SK-N-SH (cell line): ENCODE measurements around the gene WBP2. TPM values are rescaled to one million over a fixed set of nuclear protein-coding genes. Genes with fewer than 3 reads are reported as not detected.

Experiments used
- CTCF ChIA-PET: fragments of 300-600, 350-600 bp; formaldehyde crosslinking; extraction: SDS; loops from one replicate; lab custom pipeline; 2021; lab: Yijun Ruan, JAX
- POLR2A ChIA-PET: fragments of 350-600 bp; sonication (Branson Sonifier 250); formaldehyde crosslinking; extraction: SDS; loops from one replicate; lab custom pipeline; 2020; ENCODE audit warnings: antibody characterized with exemption, inconsistent platforms; lab: Yijun Ruan, JAX
- DNase-seq: peaks from one replicate; pipeline ENCODE4 v3.0.0; 2012
- H2AFZ ChIP-seq: fragments of 200-600 bp; sonication (generic); 2 replicates; pipeline ENCODE4 v1.8.1; 2016; ENCODE audit warnings: antibody characterized with exemption, mild to moderate bottlenecking, low read depth
- H3F3A ChIP-seq: fragments of 200-600 bp; sonication (generic); replicated peaks from 2 replicates; pipeline ENCODE3; 2016; ENCODE audit warnings: antibody characterized with exemption, mild to moderate bottlenecking; ENCODE audit not compliant: insufficient read depth
- H3K27ac ChIP-seq, 2 experiments: fragments of 200-500 bp in 1 of 2; fragments of 200-600 bp in 1 of 2; sonication (Bioruptor generic) in 1 of 2; sonication (generic), shearing (Covaris generic) in 1 of 2; 2 replicates each; pipeline versions ENCODE4 v1.5.1 to v1.6.1; 2014 to 2016; ENCODE audit warnings: low read depth in 2 of 2, inconsistent platforms in 1 of 2, low read length in 1 of 2, mild to moderate bottlenecking in 1 of 2, mixed read lengths in 1 of 2
- H3K27me3 ChIP-seq: fragments of 200-600 bp; sonication (generic), shearing (Covaris generic); 2 replicates; pipeline ENCODE4 v1.6.1; 2016; ENCODE audit warnings: mixed run types; ENCODE audit not compliant: insufficient read depth
- H3K36me3 ChIP-seq, 2 experiments: fragments of 200-500 bp in 1 of 2; fragments of 200-600 bp in 1 of 2; sonication (Bioruptor generic) in 1 of 2; sonication (generic) in 1 of 2; replicated peaks in 1 of 2; 2 replicates each; pipeline versions ENCODE3 to v1.5.1; 2014 to 2016; ENCODE audit warnings: low read length in 1 of 2, mild to moderate bottlenecking in 1 of 2; ENCODE audit not compliant: insufficient read depth in 2 of 2, control insufficient read depth in 1 of 2
- H3K4me1 ChIP-seq, 2 experiments: fragments of 200-500 bp in 1 of 2; fragments of 200-600 bp in 1 of 2; sonication (Bioruptor generic) in 1 of 2; sonication (generic), shearing (Covaris generic) in 1 of 2; 2 replicates each; pipeline versions ENCODE4 v1.5.1 to v1.6.1; 2014 to 2016; ENCODE audit warnings: low read depth in 1 of 2, low read length in 1 of 2, mixed run types in 1 of 2; ENCODE audit not compliant: insufficient read depth in 2 of 2, control insufficient read depth in 1 of 2
- H3K4me2 ChIP-seq: fragments of 200-600 bp; sonication (generic), shearing (Covaris generic); 2 replicates; pipeline ENCODE4 v1.6.1; 2017; ENCODE audit warnings: mixed run types
- H3K4me3 ChIP-seq, 2 experiments: fragments of 200-500 bp in 1 of 2; fragments of 200-600 bp in 1 of 2; sonication (Bioruptor generic) in 1 of 2; sonication (generic), shearing (Covaris generic) in 1 of 2; 2 replicates each; pipeline versions ENCODE4 v1.5.1 to v1.8.1; 2014 to 2016; ENCODE audit warnings: low read depth in 2 of 2, inconsistent platforms in 1 of 2, low read length in 1 of 2, mild to moderate bottlenecking in 1 of 2, mixed read lengths in 1 of 2, moderate library complexity in 1 of 2
- H3K79me2 ChIP-seq: fragments of 200-600 bp; sonication (generic); 2 replicates; pipeline ENCODE4 v1.8.1; 2017; ENCODE audit warnings: mild to moderate bottlenecking; ENCODE audit not compliant: insufficient read depth
- H3K9ac ChIP-seq: fragments of 200-600 bp; sonication (generic); 2 replicates; pipeline ENCODE4 v1.6.1; 2017; ENCODE audit warnings: mixed run types
- H3K9me2 ChIP-seq: fragments of 200-600 bp; sonication (generic); 2 replicates; pipeline ENCODE4 v1.6.1; 2017; ENCODE audit warnings: mixed run types
- H3K9me3 ChIP-seq: fragments of 200-600 bp; sonication (generic); 2 replicates; pipeline ENCODE4 v1.6.1; 2017; ENCODE audit warnings: mixed run types, mild to moderate bottlenecking, moderate library complexity
- H4K20me1 ChIP-seq: fragments of 200-600 bp; sonication (generic); 2 replicates; pipeline ENCODE4 v1.6.1; 2017; ENCODE audit warnings: mild to moderate bottlenecking, mixed run types; ENCODE audit not compliant: insufficient read depth
- CHD2 ChIP-seq: fragments of 150-350 bp; IDR thresholded peaks from 2 replicates; pipeline ENCODE4 v1.6.1; 2018; ENCODE audit warnings: low read length; ENCODE audit not compliant: partially characterized antibody
- CTCF ChIP-seq: fragments of 200-600 bp; sonication (generic); IDR thresholded peaks from 2 replicates; pipeline ENCODE4 v1.6.1; 2017; ENCODE audit warnings: antibody characterized with exemption, mild to moderate bottlenecking, moderate library complexity
- ELF1 ChIP-seq: IDR thresholded peaks from 2 replicates; pipeline ENCODE4 v1.4.0; 2012
- EP300 ChIP-seq, 2 experiments: IDR thresholded peaks; 2 replicates each; pipeline versions ENCODE4 v1.4.0 to v1.6.1; 2012; ENCODE audit warnings: borderline replicate concordance in 1 of 2, low read depth in 1 of 2, low read length in 1 of 2
- EZH2phosphoT487 ChIP-seq: fragments of 200-600 bp; sonication (generic); IDR thresholded peaks from 2 replicates; pipeline ENCODE4 v1.6.1; 2017; ENCODE audit warnings: low read depth, mixed run types, mild to moderate bottlenecking, antibody characterized with exemption, moderate library complexity, borderline replicate concordance
- FOXJ3 ChIP-seq: sonication (generic); formaldehyde crosslinking; IDR thresholded peaks from 2 replicates; pipeline ENCODE4 v1.5.1; 2020; ENCODE audit warnings: mild to moderate bottlenecking, missing genetic modification reagents
- GABPA ChIP-seq: IDR thresholded peaks from 2 replicates; pipeline ENCODE4 v1.4.0; 2012; ENCODE audit warnings: low read depth, mild to moderate bottlenecking
- GATA2 ChIP-seq: sonication (generic); formaldehyde crosslinking; IDR thresholded peaks from 2 replicates; pipeline ENCODE4 v1.5.0; 2020; ENCODE audit warnings: mild to moderate bottlenecking, missing genetic modification reagents
- MAX ChIP-seq: IDR thresholded peaks from 2 replicates; pipeline ENCODE4 v1.4.0; 2012; ENCODE audit warnings: low read depth
- MEF2A ChIP-seq: IDR thresholded peaks from 2 replicates; pipeline ENCODE4 v1.4.0; 2012; ENCODE audit warnings: low read depth, borderline replicate concordance
- MXI1 ChIP-seq: IDR thresholded peaks from 2 replicates; pipeline ENCODE4 v1.6.1; 2012; ENCODE audit warnings: mild to moderate bottlenecking, low read depth, low read length, improper control_type of control experiment
- NRF1 ChIP-seq: IDR thresholded peaks from 2 replicates; pipeline ENCODE4 v1.6.1; 2012; ENCODE audit warnings: low read depth, mild to moderate bottlenecking, low read length
- RCOR1 ChIP-seq: fragments of 150-350 bp; IDR thresholded peaks from 2 replicates; pipeline ENCODE4 v1.6.1; 2017; ENCODE audit warnings: antibody characterized with exemption, low read length
- REST ChIP-seq: IDR thresholded peaks from 2 replicates; pipeline ENCODE4 v1.6.1; 2012; ENCODE audit warnings: mild to moderate bottlenecking, low read depth, low read length, moderate library complexity
- RXRA ChIP-seq: IDR thresholded peaks from 2 replicates; pipeline ENCODE4 v1.4.0; 2012; ENCODE audit warnings: low read depth, mild to moderate bottlenecking, borderline replicate concordance
- TCF12 ChIP-seq: IDR thresholded peaks from 2 replicates; pipeline ENCODE4 v1.4.0; 2012
- TEAD4 ChIP-seq: IDR thresholded peaks from 2 replicates; pipeline ENCODE4 v1.4.0; 2012; ENCODE audit warnings: mild to moderate bottlenecking, borderline replicate concordance; ENCODE audit not compliant: insufficient read depth
- USF2 ChIP-seq: fragments of 150-350 bp; IDR thresholded peaks from 2 replicates; pipeline ENCODE4 v1.6.1; 2017; ENCODE audit warnings: antibody characterized with exemption, low read length, low read depth, borderline replicate concordance
- YY1 ChIP-seq: IDR thresholded peaks from 2 replicates; pipeline ENCODE4 v1.4.0; 2012; ENCODE audit warnings: low read depth, mild to moderate bottlenecking
- WGBS: methylation state at CpG from one replicate; pipeline ENCODE4 v1.1.6; 2017; ENCODE audit warnings: low lambda C conversion rate; 5-methylcytosine and 5-hydroxymethylcytosine counted together
- polyA plus RNA-seq, 3 experiments: library from polyadenylated mRNA; depleted of rRNA; stranded (reverse); fragments of >200 nt; gene quantifications; 2 replicates each; pipeline ENCODE4 v1.2.3, GENCODE V29; 2012

WBP2 gene
- polyA plus RNA-seq, 1 of the 3 experiments (the other 2 are of a cell fraction), result 55.8 TPM

- no peak overlapping the region for H3K4me2 ChIP-seq
- no peaks in the 10 kb centered on the region for H3K79me2 ChIP-seq
- H3K4me3 ChIP-seq, result no peak overlapping the region
- ChIA-PET POLR2A (interaction anchor here (4.7 kb wide), 1 partner anchor 44 kb away, joined by 31 read pairs; no protein-coding TSS in a partner anchor), CTCF (no interaction called here)
- no peak overlapping the region for H3K27ac ChIP-seq
- H3F3A ChIP-seq, result peaks cover 6% of the 10 kb centered on the region
- H2AFZ ChIP-seq, result no peak overlapping the region
- H3K27me3 ChIP-seq, result no peaks in the 10 kb centered on the region
- peaks cover 19 to 77% of the 10 kb centered on the region in 2 experiments for H3K36me3 ChIP-seq
- peaks cover 8 to 22% of the 10 kb centered on the region in 2 experiments; a peak in 3 of 4 replicates for H3K4me1 ChIP-seq
- WGBS, result 96% methylated on average over 10 of the region's 16 CpGs
- H3K9me3 ChIP-seq, result no peaks in the 10 kb centered on the region
- no peaks in the 10 kb centered on the region for H3K9me2 ChIP-seq
- H4K20me1 ChIP-seq, result no peaks in the 10 kb centered on the region
- no peak overlapping the region for H3K9ac ChIP-seq
- peak; percentile 36 for DNase-seq
- TF ChIP-seq MEF2A (no peak), GATA2 (no peak), RCOR1 (no peak), MAX (no peak), FOXJ3 (CRISPR knock-in tag) (no peak), USF2 (no peak), RXRA (no peak), CHD2 (no peak)
Measured at GRCh38 chr17:75819678-75820077, 35.5 kb downstream of the WBP2 start.

GRCh38 chr17:75819116-75819515 is 36.0 kb downstream of the WBP2 start:
- H3K4me1 ChIP-seq, result peaks cover 10 to 22% of the 10 kb centered on the region in 2 experiments; a peak in 3 of 4 replicates

More at GRCh38 chr17:75819116-75819515, 36.0 kb downstream of the WBP2 start:
- Histone ChIP-seq H3K9me3 (no peaks in the 10 kb centered on the region), H3K27me3 (no peaks in the 10 kb centered on the region), H3K4me3 (no peak overlapping the region), H3K9ac (no peak overlapping the region), H4K20me1 (no peaks in the 10 kb centered on the region), H3K9me2 (no peaks in the 10 kb centered on the region), H3K4me2 (no peak overlapping the region), H2AFZ (no peak overlapping the region), H3K36me3 (peaks cover 19 to 71% of the 10 kb centered on the region in 2 experiments), H3F3A (peaks cover 9% of the 10 kb centered on the region), H3K79me2 (no peaks in the 10 kb centered on the region), H3K27ac (no peak overlapping the region)
- DNase-seq, result peak; percentile 41
- TF ChIP-seq RXRA (no peak), FOXJ3 (CRISPR knock-in tag) (no peak), TEAD4 (no peak), EZH2phosphoT487 (no peak), GABPA (no peak), ELF1 (no peak), REST (no peak), MXI1 (no peak), EP300 (IDR thresholded peaks at IDR 0.05; ENCODE audit: borderline replicate concordance in 1 of 2, low read depth in 1 of 2, low read length in 1 of 2) (no peak), NRF1 (no peak), TCF12 (no peak), CTCF (no peak), MAX (no peak), YY1 (no peak)
- CTCF ChIA-PET, result interaction anchor here (1.4 to 7.6 kb wide), 3 partner anchors 9 to 69 kb away, joined by 3 to 90 read pairs (median 4); a partner anchor contains a TSS
- POLR2A ChIA-PET, result interaction anchor here (1.3 kb wide), 1 partner anchor 10 kb away, joined by 3 read pairs; no protein-coding TSS in a partner anchor
- 85% methylated on average over 7 of the region's 7 CpGs for WGBS
